ENCODE results near the gene PROZ.

Gene PROZ

GRCh38 chr13:113119822-113120189, 38.6 kb upstream of the PROZ start:
- no peak for DNase-seq (ENCODE audit: low read depth)

- no peak for DNase-seq (ENCODE audit: low read depth)
Observed at GRCh38 chr13:113120300-113121182, 37.9 kb upstream of the PROZ start.

- DNase-seq (ENCODE audit: low read depth) = no peak
Observed at GRCh38 chr13:113121183-113121927, 37.1 kb upstream of the PROZ start.

- no peak for DNase-seq (ENCODE audit: low read depth)
Observed at GRCh38 chr13:113121928-113122471, 36.4 kb upstream of the PROZ start.

- no peak for DNase-seq (ENCODE audit: low read depth)
Observed at GRCh38 chr13:113122550-113123225, 35.8 kb upstream of the PROZ start, which contains the start of gene F10. Gene F10 (plus strand): TSS chr13:113122799. CDS start chr13:113122856, 57 bp downstream.

- no peak for DNase-seq (ENCODE audit: low read depth)
Observed at GRCh38 chr13:113123226-113124201, 34.9 kb upstream of the PROZ start.

- no peak for DNase-seq (ENCODE audit: low read depth)
Observed at GRCh38 chr13:113124211-113124970, 34.1 kb upstream of the PROZ start.

GRCh38 chr13:113125506-113126264, 32.8 kb upstream of the PROZ start:
- no peak for DNase-seq (ENCODE audit: low read depth)

GRCh38 chr13:113126265-113127150, 31.9 kb upstream of the PROZ start:
- DNase-seq (ENCODE audit: low read depth) = no peak

- DNase-seq (ENCODE audit: low read depth) = no peak
Observed at GRCh38 chr13:113129480-113129879, 29.0 kb upstream of the PROZ start.

- DNase-seq (ENCODE audit: low read depth) = no peak
Observed at GRCh38 chr13:113129921-113130750, 28.3 kb upstream of the PROZ start.

GRCh38 chr13:113135281-113135760, 23.1 kb upstream of the PROZ start:
- DNase-seq (ENCODE audit: low read depth) = no peak

GRCh38 chr13:113137691-113138298, 20.7 kb upstream of the PROZ start:
- no peak for DNase-seq (ENCODE audit: low read depth)

- DNase-seq (ENCODE audit: low read depth) = no peak
Observed at GRCh38 chr13:113138792-113139551, 19.5 kb upstream of the PROZ start.

- no peak for DNase-seq (ENCODE audit: low read depth)
Observed at GRCh38 chr13:113139577-113139976, 18.9 kb upstream of the PROZ start.

Data from stimulated activated CD8-positive, alpha-beta memory T cell treated with anti-CD3 and anti-CD28 coated beads, Interleukin-12 subunit alpha, Interleukin-12 subunit beta, amount 100 ng/mL, for 4 hours (primary cell).